Fibroblast of lung (primary cell): ENCODE data around the gene FAM53B.

ENCODE experiments used
- EZH2 ChIP-seq: IDR thresholded peaks from 2 replicates; pipeline ENCODE4 v1.5.1; 2012; ENCODE audit warnings: low read length, control low read depth, mild to moderate bottlenecking; ENCODE audit errors: missing control alignments
- TF ChIP-seq, protein P1 (sequence below), 2 donors: IDR thresholded peaks in 1 of 2; conservative IDR thresholded peaks in 1 of 2; 1 replicate in 1 of 2; 2 replicates in 1 of 2; pipeline ENCODE4 v1.5.1; 2011 to 2012; ENCODE audit warnings: low read length in 2 of 2, control low read depth in 1 of 2, inconsistent platforms in 1 of 2, low read depth in 1 of 2, mild to moderate bottlenecking in 1 of 2

DNA sequence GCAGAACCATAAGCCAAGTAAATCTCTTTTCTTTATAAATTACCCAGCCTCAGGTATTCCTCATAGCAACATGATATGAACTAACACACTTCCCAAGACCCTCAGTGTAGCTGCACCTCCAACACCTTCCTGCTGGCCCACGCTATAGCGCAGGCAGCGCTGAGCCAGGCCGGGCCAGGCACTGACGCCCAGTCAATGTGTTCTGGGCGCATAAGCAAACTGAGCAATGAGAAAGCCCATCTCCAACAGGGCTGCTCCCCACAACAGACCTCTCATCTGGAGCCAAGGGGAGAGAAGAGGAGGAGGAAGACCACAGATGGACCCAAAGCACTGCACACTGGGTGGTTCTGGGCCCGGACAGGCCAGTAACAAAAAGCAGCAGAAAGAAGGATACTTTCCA lies 40.8 kb downstream of the FAM53B start:
- TF ChIP-seq, protein P1, sequence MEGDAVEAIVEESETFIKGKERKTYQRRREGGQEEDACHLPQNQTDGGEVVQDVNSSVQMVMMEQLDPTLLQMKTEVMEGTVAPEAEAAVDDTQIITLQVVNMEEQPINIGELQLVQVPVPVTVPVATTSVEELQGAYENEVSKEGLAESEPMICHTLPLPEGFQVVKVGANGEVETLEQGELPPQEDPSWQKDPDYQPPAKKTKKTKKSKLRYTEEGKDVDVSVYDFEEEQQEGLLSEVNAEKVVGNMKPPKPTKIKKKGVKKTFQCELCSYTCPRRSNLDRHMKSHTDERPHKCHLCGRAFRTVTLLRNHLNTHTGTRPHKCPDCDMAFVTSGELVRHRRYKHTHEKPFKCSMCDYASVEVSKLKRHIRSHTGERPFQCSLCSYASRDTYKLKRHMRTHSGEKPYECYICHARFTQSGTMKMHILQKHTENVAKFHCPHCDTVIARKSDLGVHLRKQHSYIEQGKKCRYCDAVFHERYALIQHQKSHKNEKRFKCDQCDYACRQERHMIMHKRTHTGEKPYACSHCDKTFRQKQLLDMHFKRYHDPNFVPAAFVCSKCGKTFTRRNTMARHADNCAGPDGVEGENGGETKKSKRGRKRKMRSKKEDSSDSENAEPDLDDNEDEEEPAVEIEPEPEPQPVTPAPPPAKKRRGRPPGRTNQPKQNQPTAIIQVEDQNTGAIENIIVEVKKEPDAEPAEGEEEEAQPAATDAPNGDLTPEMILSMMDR (conservative IDR thresholded peaks at IDR 0.05 in 1 of 2, IDR thresholded peaks at IDR 0.05 in 1 of 2; ENCODE audit: low read depth in 1 of 2, low read length in 2 of 2) = no peak
- no peak for TF ChIP-seq EZH2
